ENCODE measurements around the gene TROAP.

Gene TROAP

DNA sequence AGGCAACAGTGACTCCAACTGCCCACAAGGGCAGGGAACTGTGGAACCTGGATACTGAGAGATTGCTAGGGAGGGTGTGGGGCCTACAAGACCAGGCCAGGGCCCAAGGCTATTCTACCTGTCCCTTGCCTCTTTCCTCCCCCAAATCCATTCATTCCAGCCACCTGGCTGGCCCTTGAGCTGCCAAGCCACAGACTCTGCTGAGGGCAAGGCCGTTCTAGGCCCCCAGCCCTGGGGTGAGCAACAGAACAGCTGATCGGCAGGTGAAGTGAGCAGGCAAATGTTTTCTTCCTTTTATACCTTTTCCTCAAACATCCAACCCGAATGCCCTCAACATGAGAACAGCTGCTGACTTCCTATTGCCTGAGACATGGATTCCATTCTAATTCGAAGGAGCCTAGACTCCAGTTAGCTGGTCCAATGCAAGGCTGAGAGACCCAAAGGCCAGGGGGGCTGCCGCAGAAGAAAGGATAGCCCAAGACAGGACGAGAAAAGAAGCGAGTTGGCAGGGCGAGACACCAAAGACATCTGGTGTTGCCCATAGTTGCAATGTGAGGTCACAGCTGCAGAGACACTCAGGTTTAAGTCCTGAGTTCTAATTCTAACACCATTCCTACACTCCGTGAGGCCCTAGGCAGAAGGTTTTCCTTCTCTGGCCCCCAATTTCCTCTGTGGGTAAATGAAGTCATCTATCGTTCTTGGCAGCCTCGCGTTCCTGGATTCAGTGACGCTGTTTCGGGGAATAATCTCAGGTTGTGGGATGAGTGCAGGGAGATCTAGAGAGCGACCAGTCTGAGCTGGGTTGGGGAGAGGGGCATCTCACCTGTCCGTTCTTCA is 12.3 kb downstream of the TROAP start:
- H3K27me3 ChIP-seq (ENCODE audit: control insufficient read depth in 5 of 5, insufficient read depth in 4 of 5, low read length in 5 of 5): peaks cover 36 to 79% (median 59%) of the 10 kb centered on the region in 5 donors
- no peaks in the 10 kb centered on the region for H3K9me3 ChIP-seq (ENCODE audit: control insufficient read depth in 5 of 5, low read length in 5 of 5)
- no peak overlapping the region for H3K9ac ChIP-seq (ENCODE audit: low read length in 5 of 5)
- H3K4me3 ChIP-seq (ENCODE audit: low read depth in 1 of 5, low read length in 5 of 5): no peak overlapping the region
- H3K4me1 ChIP-seq (ENCODE audit: control insufficient read depth in 5 of 5, insufficient read depth in 5 of 5, low read length in 5 of 5): peaks cover 0 to 34% (median 22%) of the 10 kb centered on the region in 5 donors
- H3K36me3 ChIP-seq (ENCODE audit: control insufficient read depth in 5 of 5, insufficient read depth in 5 of 5, low read length in 5 of 5): no peaks in the 10 kb centered on the region
- no peak overlapping the region for H3K27ac ChIP-seq (ENCODE audit: low read depth, low read length)

GRCh38 chr12:49335955-49336644 is 13.0 kb downstream of the TROAP start:
- peak overlapping the region in 2 of 5 donors; percentile 32 to 60 for H3K4me3 ChIP-seq (ENCODE audit: low read depth in 1 of 5, low read length in 5 of 5)
- no peak overlapping the region for H3K27ac ChIP-seq (ENCODE audit: low read depth, low read length)
- no peaks in the 10 kb centered on the region for H3K36me3 ChIP-seq (ENCODE audit: control insufficient read depth in 5 of 5, insufficient read depth in 5 of 5, low read length in 5 of 5)
- H3K27me3 ChIP-seq (ENCODE audit: control insufficient read depth in 5 of 5, insufficient read depth in 4 of 5, low read length in 5 of 5): peaks cover 36 to 77% (median 55%) of the 10 kb centered on the region in 5 donors
- no peaks in the 10 kb centered on the region for H3K9me3 ChIP-seq (ENCODE audit: control insufficient read depth in 5 of 5, low read length in 5 of 5)
- H3K4me1 ChIP-seq (ENCODE audit: control insufficient read depth in 5 of 5, insufficient read depth in 5 of 5, low read length in 5 of 5): peaks cover 0 to 34% (median 22%) of the 10 kb centered on the region in 5 donors
- no peak overlapping the region for H3K9ac ChIP-seq (ENCODE audit: low read length in 5 of 5)

GRCh38 chr12:49336645-49337584 is 13.9 kb downstream of the TROAP start, which contains the start of gene C1QL4:
TSS of gene C1QL4 (minus strand) at chr12:49337188. CDS start at chr12:49336477, 711 bp downstream.
- peaks cover 0 to 30% (median 18%) of the 10 kb centered on the region in 5 donors for H3K4me1 ChIP-seq (ENCODE audit: control insufficient read depth in 5 of 5, insufficient read depth in 5 of 5, low read length in 5 of 5)
- H3K27ac ChIP-seq (ENCODE audit: low read depth, low read length): no peak within 1 kb of the TSS
- H3K9ac ChIP-seq (ENCODE audit: low read length in 5 of 5): no peak within 1 kb of the TSS
- no peaks in the 10 kb centered on the region for H3K9me3 ChIP-seq (ENCODE audit: control insufficient read depth in 5 of 5, low read length in 5 of 5)
- peaks cover 36 to 75% (median 48%) of the 10 kb centered on the region in 5 donors for H3K27me3 ChIP-seq (ENCODE audit: control insufficient read depth in 5 of 5, insufficient read depth in 4 of 5, low read length in 5 of 5)
- peak within 1 kb of the TSS; percentile 32 to 60 (median 32) for H3K4me3 ChIP-seq (ENCODE audit: low read depth in 1 of 5, low read length in 5 of 5)
- H3K36me3 ChIP-seq (ENCODE audit: control insufficient read depth in 5 of 5, insufficient read depth in 5 of 5, low read length in 5 of 5): no peaks in the 10 kb centered on the region

DNA sequence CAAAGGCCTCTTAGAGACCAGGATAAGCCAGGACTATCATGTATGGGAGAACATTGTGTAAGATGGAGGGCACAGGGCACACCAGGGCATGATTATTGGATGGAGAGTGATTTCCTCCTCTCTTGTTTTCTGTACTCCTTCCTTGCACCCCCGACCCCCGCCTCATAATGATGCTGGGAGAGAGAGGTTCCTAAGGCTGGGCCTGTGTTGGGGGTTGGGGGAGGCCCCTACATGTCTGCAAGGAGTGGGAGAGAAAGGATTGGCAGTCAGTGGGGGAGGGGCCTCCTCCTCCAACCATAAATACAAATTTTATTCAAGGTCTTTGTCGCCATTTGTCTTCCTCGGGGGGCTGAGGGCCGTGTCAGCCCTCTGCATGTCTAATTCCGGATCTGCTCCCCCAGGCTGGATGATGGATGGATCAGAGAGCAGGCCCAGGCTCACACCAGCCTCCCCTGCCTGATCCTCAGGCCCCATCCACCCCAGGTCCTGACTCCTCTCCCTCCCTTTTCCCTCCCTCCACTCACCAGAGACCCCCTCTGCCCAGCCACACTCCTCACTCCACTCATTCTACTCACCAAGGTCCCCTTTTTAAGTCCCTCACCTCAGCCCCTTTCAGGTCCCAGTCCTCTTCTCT is 15.9 kb downstream of the TROAP start:
- H3K27ac ChIP-seq (ENCODE audit: low read depth, low read length): no peak overlapping the region
- no peaks in the 10 kb centered on the region for H3K9me3 ChIP-seq (ENCODE audit: control insufficient read depth in 5 of 5, low read length in 5 of 5)
- H3K36me3 ChIP-seq (ENCODE audit: control insufficient read depth in 5 of 5, insufficient read depth in 5 of 5, low read length in 5 of 5): no peaks in the 10 kb centered on the region
- H3K4me3 ChIP-seq (ENCODE audit: low read depth in 1 of 5, low read length in 5 of 5): no peak overlapping the region
- no peak overlapping the region for H3K9ac ChIP-seq (ENCODE audit: low read length in 5 of 5)
- peaks cover 42 to 75% (median 51%) of the 10 kb centered on the region in 5 donors for H3K27me3 ChIP-seq (ENCODE audit: control insufficient read depth in 5 of 5, insufficient read depth in 4 of 5, low read length in 5 of 5)
- peaks cover 2 to 34% (median 32%) of the 10 kb centered on the region in 5 donors for H3K4me1 ChIP-seq (ENCODE audit: control insufficient read depth in 5 of 5, insufficient read depth in 5 of 5, low read length in 5 of 5)

- no peak overlapping the region for H3K9ac ChIP-seq (ENCODE audit: low read length in 5 of 5)
- H3K9me3 ChIP-seq (ENCODE audit: control insufficient read depth in 5 of 5, low read length in 5 of 5): no peaks in the 10 kb centered on the region
- no peak overlapping the region for H3K4me3 ChIP-seq (ENCODE audit: low read depth in 1 of 5, low read length in 5 of 5)
- H3K27ac ChIP-seq (ENCODE audit: low read depth, low read length): no peak overlapping the region
- H3K36me3 ChIP-seq (ENCODE audit: control insufficient read depth in 5 of 5, insufficient read depth in 5 of 5, low read length in 5 of 5): no peaks in the 10 kb centered on the region
- peaks cover 40 to 74% (median 48%) of the 10 kb centered on the region in 5 donors for H3K27me3 ChIP-seq (ENCODE audit: control insufficient read depth in 5 of 5, insufficient read depth in 4 of 5, low read length in 5 of 5)
- H3K4me1 ChIP-seq (ENCODE audit: control insufficient read depth in 5 of 5, insufficient read depth in 5 of 5, low read length in 5 of 5): peaks cover 2 to 34% (median 32%) of the 10 kb centered on the region in 5 donors
Measured at GRCh38 chr12:49339464-49339861, 16.4 kb downstream of the TROAP start.

GRCh38 chr12:49340095-49340870 is 17.2 kb downstream of the TROAP start:
- H3K27me3 ChIP-seq (ENCODE audit: control insufficient read depth in 5 of 5, insufficient read depth in 4 of 5, low read length in 5 of 5): peaks cover 32 to 69% (median 40%) of the 10 kb centered on the region in 5 donors
- H3K4me3 ChIP-seq (ENCODE audit: low read depth in 1 of 5, low read length in 5 of 5): no peak overlapping the region
- no peak overlapping the region for H3K27ac ChIP-seq (ENCODE audit: low read depth, low read length)
- no peaks in the 10 kb centered on the region for H3K9me3 ChIP-seq (ENCODE audit: control insufficient read depth in 5 of 5, low read length in 5 of 5)
- H3K9ac ChIP-seq (ENCODE audit: low read length in 5 of 5): no peak overlapping the region
- H3K36me3 ChIP-seq (ENCODE audit: control insufficient read depth in 5 of 5, insufficient read depth in 5 of 5, low read length in 5 of 5): no peaks in the 10 kb centered on the region
- peaks cover 2 to 38% (median 32%) of the 10 kb centered on the region in 5 donors for H3K4me1 ChIP-seq (ENCODE audit: control insufficient read depth in 5 of 5, insufficient read depth in 5 of 5, low read length in 5 of 5)

- no peaks in the 10 kb centered on the region for H3K36me3 ChIP-seq (ENCODE audit: control insufficient read depth in 5 of 5, insufficient read depth in 5 of 5, low read length in 5 of 5)
- peaks cover 2 to 42% (median 40%) of the 10 kb centered on the region in 5 donors for H3K4me1 ChIP-seq (ENCODE audit: control insufficient read depth in 5 of 5, insufficient read depth in 5 of 5, low read length in 5 of 5)
- H3K9me3 ChIP-seq (ENCODE audit: control insufficient read depth in 5 of 5, low read length in 5 of 5): no peaks in the 10 kb centered on the region
- H3K27ac ChIP-seq (ENCODE audit: low read depth, low read length): no peak overlapping the region
- H3K4me3 ChIP-seq (ENCODE audit: low read depth in 1 of 5, low read length in 5 of 5): no peak overlapping the region
- no peak overlapping the region for H3K9ac ChIP-seq (ENCODE audit: low read length in 5 of 5)
- H3K27me3 ChIP-seq (ENCODE audit: control insufficient read depth in 5 of 5, insufficient read depth in 4 of 5, low read length in 5 of 5): peaks cover 31 to 68% (median 37%) of the 10 kb centered on the region in 5 donors
Measured at GRCh38 chr12:49340971-49341776, 18.1 kb downstream of the TROAP start.

DNA sequence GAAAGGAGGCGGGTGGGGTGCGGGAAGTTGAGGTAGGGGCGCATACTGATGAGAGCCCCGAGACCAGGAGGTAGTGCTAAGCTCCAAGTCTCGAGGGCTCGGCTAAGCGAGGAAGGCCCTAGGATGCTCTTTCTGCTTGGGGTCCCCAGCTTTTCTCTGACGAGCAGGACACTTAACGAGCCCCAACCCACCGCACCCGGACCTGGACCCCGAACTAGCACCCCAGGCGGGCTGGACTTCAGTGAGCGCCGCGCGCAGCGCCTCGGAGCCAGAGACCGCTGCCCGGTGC is 18.7 kb downstream of the TROAP start:
- Histone ChIP-seq H3K9ac (ENCODE audit: low read length in 5 of 5) (no peak overlapping the region), H3K4me1 (ENCODE audit: control insufficient read depth in 5 of 5, insufficient read depth in 5 of 5, low read length in 5 of 5) (peaks cover 2 to 42% (median 40%) of the 10 kb centered on the region in 5 donors), H3K4me3 (ENCODE audit: low read depth in 1 of 5, low read length in 5 of 5) (peak overlapping the region in 4 of 5 donors; percentile 50 to 64 (median 55)), H3K27ac (ENCODE audit: low read depth, low read length) (no peak overlapping the region), H3K27me3 (ENCODE audit: control insufficient read depth in 5 of 5, insufficient read depth in 4 of 5, low read length in 5 of 5) (peaks cover 30 to 66% (median 36%) of the 10 kb centered on the region in 5 donors), H3K9me3 (ENCODE audit: control insufficient read depth in 5 of 5, low read length in 5 of 5) (no peaks in the 10 kb centered on the region), H3K36me3 (ENCODE audit: control insufficient read depth in 5 of 5, insufficient read depth in 5 of 5, low read length in 5 of 5) (no peaks in the 10 kb centered on the region)
